Activated naive CD8-positive, alpha-beta T cell treated with anti-CD3 and anti-CD28 coated beads, Interleukin-2, amount 10 ng/mL, durations not matched to agents 7 days and 5 days (primary cell): ENCODE results near the gene DCUN1D2. TPM values are rescaled to one million over a fixed set of nuclear protein-coding genes. Genes with fewer than 3 reads are reported as not detected.

Experiments used
- ATAC-seq: fragments of 150-1000 bp; cut with Tn5 transposase; one replicate; pipeline ENCODE4 v1.10.0; 2021; ENCODE audit warnings: low read depth, moderate library complexity
- POLR2A ChIA-PET: fragments of 350-600 bp; sonication (Branson Sonifier 250); formaldehyde crosslinking; loops from one replicate; lab custom pipeline; 2021; ENCODE audit warnings: antibody characterized with exemption; lab: Charles Lee
- DNase-seq: peaks from one replicate; pipeline ENCODE4 v3.0.0; 2021
- H3K27ac Mint-ChIP-seq: one replicate; pipeline ENCODE4 v1.8.0; 2022; ENCODE audit warnings: mild to moderate bottlenecking, mixed read lengths
- H3K27me3 Mint-ChIP-seq: one replicate; pipeline ENCODE4 v1.8.0; 2022; ENCODE audit warnings: mild to moderate bottlenecking, moderate library complexity, mixed read lengths
- H3K36me3 Mint-ChIP-seq: one replicate; pipeline ENCODE4 v1.8.0; 2021; ENCODE audit warnings: mild to moderate bottlenecking, mixed read lengths
- H3K4me1 Mint-ChIP-seq: one replicate; pipeline ENCODE4 v1.8.0; 2021; ENCODE audit warnings: mixed read lengths
- H3K4me3 Mint-ChIP-seq: one replicate; pipeline ENCODE4 v1.8.0; 2022; ENCODE audit warnings: mild to moderate bottlenecking, moderate library complexity, mixed read lengths
- H3K9me3 Mint-ChIP-seq: one replicate; pipeline ENCODE4 v1.8.0; 2021; ENCODE audit warnings: mixed read lengths
- total RNA-seq, 2 experiments: library from RNA; stranded (reverse); gene quantifications; one replicate each; pipeline ENCODE4 v1.2.3, GENCODE V29; 2021

The DCUN1D2 gene
- total RNA-seq = 10 to 100 TPM; 25.4 to 26.3 TPM

DNA sequence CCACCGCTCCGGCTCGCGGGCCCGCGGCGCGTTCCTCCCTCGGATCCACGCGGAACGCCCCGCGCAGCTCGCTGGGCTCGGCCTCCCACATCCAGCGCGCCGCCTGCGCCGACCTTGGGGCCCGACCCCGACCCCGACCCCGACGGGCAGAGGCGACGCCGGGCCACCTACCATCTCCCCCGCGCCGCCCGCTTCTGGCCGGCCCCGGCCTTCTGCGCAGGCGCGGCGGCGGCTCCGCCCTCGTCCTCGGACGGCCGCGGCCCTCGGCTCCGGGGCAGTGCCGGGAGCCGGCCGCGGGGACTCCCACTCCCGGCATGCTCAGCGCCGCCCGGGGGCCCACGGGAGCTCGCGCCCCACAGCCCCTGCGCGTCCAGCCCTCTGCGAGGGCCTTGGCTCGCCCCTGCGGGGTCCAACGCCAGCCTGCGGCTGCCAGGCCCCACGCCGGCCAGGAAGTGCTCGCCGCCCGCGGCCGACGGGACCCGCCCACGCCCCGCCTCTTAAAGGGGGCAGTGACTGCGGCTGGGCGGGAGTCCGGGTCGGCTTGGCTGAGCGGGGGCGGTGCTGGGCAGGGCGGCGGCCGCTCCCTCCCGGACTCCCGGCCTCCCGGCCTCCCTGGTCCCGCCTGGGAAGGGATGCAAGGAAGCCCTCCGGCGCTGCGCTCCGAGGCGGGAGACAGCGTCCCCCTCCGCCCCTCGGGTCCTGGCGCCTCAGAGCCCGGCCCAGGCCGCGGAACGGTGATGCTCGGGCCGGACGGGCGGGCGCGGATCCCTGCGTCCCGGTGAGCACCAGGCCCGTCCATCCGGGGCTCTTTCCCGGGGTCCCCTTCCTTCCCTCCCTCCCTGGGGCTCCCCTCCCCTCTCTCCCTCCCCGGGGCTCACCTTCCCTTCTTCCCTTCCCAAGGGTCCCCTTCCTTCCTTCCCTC lies at the start of gene DCUN1D2:
Gene DCUN1D2, minus strand, starts transcription at position 216 of the 922 bp plus-strand sequence. Its CDS starts 42 bp downstream, at position 174.
- H3K4me1 Mint-ChIP-seq = peaks cover 44% of the 10 kb centered on the region

DNA sequence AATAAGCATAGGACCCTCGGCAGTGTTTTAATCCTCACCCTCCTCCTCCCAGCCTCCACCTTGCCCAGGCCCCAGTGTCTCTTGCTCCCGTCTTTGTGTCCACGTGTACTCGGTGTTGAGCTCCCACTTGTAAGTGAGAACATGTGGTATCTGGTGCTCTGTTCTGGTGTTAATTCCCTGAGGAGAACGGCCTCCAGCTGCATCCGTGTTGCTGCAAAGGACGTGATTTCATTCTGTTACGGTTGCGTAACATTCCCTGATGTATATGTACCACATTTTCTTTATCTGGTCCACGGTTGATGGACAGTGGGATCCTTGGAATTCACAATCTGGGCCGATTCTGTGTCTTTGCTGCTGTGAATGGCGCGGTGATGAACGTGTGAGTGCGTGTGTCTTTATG lies 49.3 kb upstream of the DCUN1D2 start:
- no peaks in the 10 kb centered on the region for H3K27me3 Mint-ChIP-seq
- H3K4me1 Mint-ChIP-seq = peaks cover 2% of the 10 kb centered on the region
- DNase-seq (no peak), ATAC-seq (no peak)
- no peak overlapping the region for H3K4me3 Mint-ChIP-seq
- peaks cover 7% of the 10 kb centered on the region for H3K9me3 Mint-ChIP-seq
- POLR2A ChIA-PET = no interaction called here
- peaks cover 26% of the 10 kb centered on the region for H3K36me3 Mint-ChIP-seq
- no peak overlapping the region for H3K27ac Mint-ChIP-seq

More for the DNA sequence above, at the start of gene DCUN1D2:
- DNase-seq = peak; percentile 89
- Mint-ChIP-seq H3K27ac (peak within 1 kb of the TSS; percentile 81), H3K36me3 (peaks cover 19% of the 10 kb centered on the region), H3K4me3 (peak within 1 kb of the TSS; percentile 85), H3K27me3 (no peaks in the 10 kb centered on the region), H3K9me3 (no peaks in the 10 kb centered on the region)
- POLR2A ChIA-PET = interaction anchor here (1.2 to 1.7 kb wide), 4 partner anchors 9 to 283 kb away, joined by 3 to 5 read pairs (median 4); no protein-coding TSS in a partner anchor
- peak; percentile 78 for ATAC-seq

DNA sequence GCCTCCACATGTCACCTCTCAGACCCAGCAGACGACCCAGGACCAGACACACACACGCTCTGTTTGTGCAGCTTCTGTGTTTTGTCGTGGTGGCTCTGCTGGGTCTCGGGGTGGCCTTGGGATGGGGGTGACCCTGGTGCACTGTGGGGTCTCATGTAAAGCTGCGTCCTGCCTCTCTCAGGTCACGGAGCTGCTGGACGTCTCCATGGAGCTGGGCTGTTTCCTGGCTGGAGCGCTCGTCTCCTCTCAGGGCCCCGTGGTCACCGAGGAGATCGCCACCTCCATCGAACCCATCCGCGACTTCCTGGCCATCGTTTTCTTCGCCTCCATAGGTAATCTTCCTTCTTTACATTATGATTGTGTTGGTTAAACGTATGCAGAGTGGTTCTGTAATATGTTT lies 48.7 kb upstream of the DCUN1D2 start:
- ATAC-seq (no peak), DNase-seq (no peak)
- Mint-ChIP-seq H3K4me1 (peaks cover 2% of the 10 kb centered on the region), H3K27me3 (no peaks in the 10 kb centered on the region), H3K27ac (no peak overlapping the region), H3K9me3 (peaks cover 7% of the 10 kb centered on the region), H3K36me3 (peaks cover 26% of the 10 kb centered on the region), H3K4me3 (no peak overlapping the region)
- POLR2A ChIA-PET = no interaction called here

DNA sequence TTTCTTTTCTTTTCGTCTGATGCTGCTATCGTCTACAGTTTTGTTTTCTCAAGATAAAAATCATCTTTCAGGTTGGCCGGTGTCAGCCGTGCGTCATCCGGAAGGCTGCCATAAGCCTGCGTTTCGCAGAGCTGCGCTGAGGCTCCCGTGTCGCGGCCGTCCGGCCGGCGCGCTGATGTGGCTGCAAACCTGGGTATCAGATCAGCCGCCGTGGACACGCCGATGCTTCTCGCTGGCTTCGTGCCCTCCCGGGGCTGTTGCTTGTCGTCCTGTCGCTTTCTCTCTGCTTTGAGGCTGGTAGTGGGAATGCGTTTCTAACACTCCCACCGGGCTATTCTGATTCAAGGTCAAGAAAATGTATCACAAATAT lies 48.2 kb upstream of the DCUN1D2 start:
- no peak overlapping the region for H3K27ac Mint-ChIP-seq
- peaks cover 2% of the 10 kb centered on the region for H3K4me1 Mint-ChIP-seq
- ATAC-seq (no peak), DNase-seq (no peak)
- POLR2A ChIA-PET = no interaction called here
- no peak overlapping the region for H3K4me3 Mint-ChIP-seq
- no peaks in the 10 kb centered on the region for H3K27me3 Mint-ChIP-seq
- peaks cover 7% of the 10 kb centered on the region for H3K9me3 Mint-ChIP-seq
- peaks cover 25% of the 10 kb centered on the region for H3K36me3 Mint-ChIP-seq

DNA sequence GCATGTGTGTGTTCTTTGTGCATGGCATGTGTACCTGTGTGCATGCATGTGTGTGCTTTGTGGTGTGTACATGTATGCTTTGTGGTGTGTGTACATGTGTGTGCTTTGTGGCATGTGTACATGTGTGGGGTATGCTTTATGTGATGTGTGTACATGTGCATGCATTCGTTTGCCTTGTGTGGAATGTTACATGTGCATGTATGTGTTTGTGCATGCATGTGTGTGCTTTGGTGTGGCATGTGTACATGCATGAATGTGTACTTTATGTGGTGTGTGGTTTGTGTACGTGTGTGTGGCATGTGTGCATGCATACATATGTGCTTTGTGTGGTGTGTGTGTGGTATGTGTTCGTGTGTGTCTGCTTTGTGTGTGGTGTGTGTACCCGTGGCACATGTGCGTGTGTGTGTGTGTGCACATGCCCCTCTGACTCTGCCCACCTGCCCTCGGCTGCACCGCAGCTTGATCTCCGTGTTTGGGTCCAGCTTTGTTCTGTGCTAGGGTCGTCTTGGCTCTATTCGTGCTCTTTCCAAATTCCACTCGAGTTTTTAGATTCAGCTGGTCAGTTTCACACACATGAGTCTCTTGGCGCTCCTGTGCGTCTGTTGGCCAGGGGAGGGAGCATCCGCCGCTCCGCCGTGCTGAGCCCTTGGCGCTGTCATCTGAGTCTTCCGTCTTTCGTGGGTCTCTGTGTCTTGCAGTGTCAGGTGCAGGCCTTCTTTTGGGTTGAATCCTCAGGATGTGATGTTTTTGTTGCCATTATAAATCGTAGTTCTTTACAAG lies 47.6 kb upstream of the DCUN1D2 start:
- Mint-ChIP-seq H3K4me1 (no peaks in the 10 kb centered on the region), H3K36me3 (peaks cover 22% of the 10 kb centered on the region), H3K4me3 (no peak overlapping the region), H3K27me3 (no peaks in the 10 kb centered on the region), H3K9me3 (peaks cover 7% of the 10 kb centered on the region), H3K27ac (no peak overlapping the region)
- POLR2A ChIA-PET = no interaction called here
- ATAC-seq (no peak), DNase-seq (no peak)

DNA sequence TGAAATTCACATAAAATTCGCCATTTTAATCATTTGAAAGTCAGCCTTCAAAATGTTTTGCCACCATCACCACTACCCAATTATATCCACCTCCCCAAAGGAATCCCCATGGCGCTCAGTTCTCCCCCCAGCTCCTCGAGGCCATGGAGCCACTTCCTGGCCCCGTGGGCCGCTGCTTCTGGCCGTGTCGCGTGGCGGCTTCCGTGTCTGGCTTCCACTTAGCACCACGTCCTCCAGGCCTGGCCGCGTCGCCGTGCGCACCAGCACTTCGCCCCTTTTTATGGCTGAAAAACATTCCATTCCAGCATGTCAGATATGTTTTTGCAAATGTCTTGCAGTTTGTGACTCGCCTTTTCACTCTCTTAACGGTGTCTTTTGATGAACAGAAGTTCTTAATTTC lies 46.7 kb upstream of the DCUN1D2 start:
- H3K9me3 Mint-ChIP-seq = peaks cover 7% of the 10 kb centered on the region

DNA sequence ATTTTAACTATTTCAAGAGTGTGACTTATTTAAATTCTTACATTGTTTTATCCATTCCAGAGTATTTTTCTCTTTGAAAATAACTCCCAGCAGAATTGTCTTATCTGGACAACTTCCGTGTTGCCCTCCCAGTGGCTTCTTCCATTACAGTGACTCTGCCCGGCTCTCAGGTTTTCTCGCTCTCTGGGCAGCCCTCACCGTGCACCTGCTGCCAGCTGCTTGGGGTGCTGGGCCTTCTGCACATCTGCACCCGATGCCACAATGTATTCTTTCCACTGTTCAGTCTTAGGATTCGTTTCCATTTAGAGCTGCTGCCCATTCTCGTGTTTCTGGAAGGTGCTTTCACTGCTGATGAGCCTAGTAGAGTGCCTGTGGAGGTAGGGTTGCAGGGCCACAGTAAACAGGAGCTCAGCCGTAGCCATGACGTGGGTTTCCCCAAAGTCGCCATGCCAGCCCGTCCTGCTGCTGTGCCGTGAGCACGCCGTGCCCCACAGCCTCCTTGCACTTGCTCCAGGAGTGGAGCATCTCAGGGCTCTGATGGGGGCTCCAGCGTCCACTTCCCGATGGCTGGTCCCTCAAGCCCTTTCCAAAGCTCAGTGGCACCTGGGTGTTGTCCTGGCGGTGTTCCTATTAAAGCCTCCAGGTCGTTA lies 46.1 kb upstream of the DCUN1D2 start:
- no peak overlapping the region for H3K27ac Mint-ChIP-seq
- H3K4me3 Mint-ChIP-seq = no peak overlapping the region

More for the DNA sequence above, 46.7 kb upstream of the DCUN1D2 start:
- no peak for ATAC-seq
- H3K4me1 Mint-ChIP-seq = no peaks in the 10 kb centered on the region
- no peak overlapping the region for H3K27ac Mint-ChIP-seq
- POLR2A ChIA-PET = no interaction called here
- H3K4me3 Mint-ChIP-seq = no peak overlapping the region
- H3K36me3 Mint-ChIP-seq = peaks cover 20% of the 10 kb centered on the region
- no peak for DNase-seq
- no peaks in the 10 kb centered on the region for H3K27me3 Mint-ChIP-seq

DNA sequence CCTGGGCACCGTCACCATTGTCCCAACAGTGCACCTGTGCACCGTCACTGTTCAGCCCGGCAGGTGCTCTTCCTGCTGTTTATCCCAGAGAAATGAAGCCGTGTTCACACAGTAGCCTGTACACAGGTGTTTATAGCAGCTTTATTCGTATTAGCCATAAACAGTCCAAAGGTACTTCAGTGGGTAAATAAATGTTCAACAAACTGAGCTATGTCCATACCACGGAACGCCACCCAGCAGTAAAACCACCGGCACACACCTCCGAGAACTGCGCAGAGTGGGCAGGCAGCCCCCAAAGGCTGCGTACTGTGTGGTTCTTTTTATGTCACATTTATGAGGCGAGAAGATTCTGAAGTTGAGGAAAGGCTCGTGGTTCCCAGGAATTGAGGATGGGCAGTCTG lies 44.9 kb upstream of the DCUN1D2 start:
- peaks cover 10% of the 10 kb centered on the region for H3K36me3 Mint-ChIP-seq
- H3K4me3 Mint-ChIP-seq = no peak overlapping the region
- H3K4me1 Mint-ChIP-seq = no peaks in the 10 kb centered on the region
- DNase-seq (no peak), ATAC-seq (no peak)
- no peaks in the 10 kb centered on the region for H3K27me3 Mint-ChIP-seq
- no peak overlapping the region for H3K27ac Mint-ChIP-seq
- no peaks in the 10 kb centered on the region for H3K9me3 Mint-ChIP-seq
- POLR2A ChIA-PET = no interaction called here

More for the DNA sequence above, 46.1 kb upstream of the DCUN1D2 start:
- Mint-ChIP-seq H3K9me3 (peaks cover 7% of the 10 kb centered on the region), H3K27me3 (no peaks in the 10 kb centered on the region), H3K36me3 (peaks cover 20% of the 10 kb centered on the region), H3K4me1 (no peaks in the 10 kb centered on the region)
- POLR2A ChIA-PET = no interaction called here
- ATAC-seq = no peak
- no peak for DNase-seq

DNA sequence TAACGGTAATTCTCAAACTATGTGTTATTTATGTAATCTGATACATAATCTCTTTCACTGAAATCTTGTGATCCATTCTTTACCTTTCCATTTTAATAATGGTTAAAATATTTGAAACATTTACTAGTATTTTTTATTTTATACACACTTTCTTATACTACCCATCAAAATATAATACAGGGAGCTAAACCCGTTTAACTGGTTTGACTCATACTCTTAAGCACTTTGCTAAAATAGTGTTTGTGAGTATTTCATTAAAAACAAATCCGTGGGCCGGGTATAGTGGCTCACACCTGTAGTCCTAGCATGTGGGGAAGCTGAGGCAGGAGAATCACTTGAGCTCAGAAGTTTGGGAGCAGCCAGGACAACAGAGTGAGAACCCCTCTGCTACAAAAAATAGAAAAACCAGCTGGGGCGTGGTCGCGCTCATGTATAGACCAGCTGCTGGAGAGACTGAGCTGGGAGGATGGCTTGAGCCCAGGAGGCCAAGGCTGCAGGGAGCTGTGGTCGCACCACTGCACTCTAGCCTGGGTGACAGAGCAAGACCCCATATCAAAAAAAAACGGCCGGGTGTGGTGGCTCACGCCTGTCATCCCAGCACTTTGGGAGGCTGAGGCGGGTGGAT lies 43.8 kb upstream of the DCUN1D2 start:
- ATAC-seq (no peak), DNase-seq (no peak)
- H3K4me1 Mint-ChIP-seq = no peaks in the 10 kb centered on the region
- H3K9me3 Mint-ChIP-seq = no peaks in the 10 kb centered on the region
- POLR2A ChIA-PET = no interaction called here
- no peak overlapping the region for H3K27ac Mint-ChIP-seq
- peaks cover 4% of the 10 kb centered on the region for H3K36me3 Mint-ChIP-seq
- no peak overlapping the region for H3K4me3 Mint-ChIP-seq
- no peaks in the 10 kb centered on the region for H3K27me3 Mint-ChIP-seq

DNA sequence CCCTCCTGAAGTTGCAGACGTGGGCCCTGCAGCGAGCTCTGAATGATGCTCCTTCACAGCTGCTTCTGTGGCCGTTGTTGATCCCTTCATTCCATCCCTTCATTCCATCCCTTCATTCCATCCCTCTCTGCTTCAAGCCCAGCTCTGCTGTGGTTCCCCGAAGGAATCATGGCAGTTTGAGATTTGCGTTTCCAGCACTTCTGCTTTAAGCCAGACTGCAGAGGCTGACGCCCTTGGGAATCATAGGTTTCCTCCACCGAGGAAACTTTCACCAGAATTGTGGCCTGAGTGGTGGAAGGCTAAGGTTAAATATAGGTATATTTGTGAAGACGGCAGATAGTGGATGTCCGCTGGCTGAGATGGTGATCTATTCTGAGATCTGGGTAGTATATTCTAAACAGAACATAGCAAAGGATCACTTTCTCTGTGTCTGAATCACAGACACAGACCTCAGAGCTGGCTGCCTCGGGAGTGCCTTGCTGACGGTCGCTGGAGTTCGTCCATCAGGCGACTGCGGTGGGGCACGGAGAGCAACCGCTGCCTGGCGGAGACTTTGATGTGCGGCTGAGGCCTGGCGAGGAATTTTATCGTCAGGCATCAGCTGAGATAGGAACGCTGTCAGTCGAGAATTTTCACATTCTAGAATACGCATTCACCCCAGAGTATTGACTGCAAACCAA lies 42.8 kb upstream of the DCUN1D2 start:
- Mint-ChIP-seq H3K4me1 (no peaks in the 10 kb centered on the region), H3K27ac (no peak overlapping the region)
- POLR2A ChIA-PET = interaction anchor here (0.6 kb wide), 1 partner anchor 14 kb away, joined by 4 read pairs; no protein-coding TSS in a partner anchor

DNA sequence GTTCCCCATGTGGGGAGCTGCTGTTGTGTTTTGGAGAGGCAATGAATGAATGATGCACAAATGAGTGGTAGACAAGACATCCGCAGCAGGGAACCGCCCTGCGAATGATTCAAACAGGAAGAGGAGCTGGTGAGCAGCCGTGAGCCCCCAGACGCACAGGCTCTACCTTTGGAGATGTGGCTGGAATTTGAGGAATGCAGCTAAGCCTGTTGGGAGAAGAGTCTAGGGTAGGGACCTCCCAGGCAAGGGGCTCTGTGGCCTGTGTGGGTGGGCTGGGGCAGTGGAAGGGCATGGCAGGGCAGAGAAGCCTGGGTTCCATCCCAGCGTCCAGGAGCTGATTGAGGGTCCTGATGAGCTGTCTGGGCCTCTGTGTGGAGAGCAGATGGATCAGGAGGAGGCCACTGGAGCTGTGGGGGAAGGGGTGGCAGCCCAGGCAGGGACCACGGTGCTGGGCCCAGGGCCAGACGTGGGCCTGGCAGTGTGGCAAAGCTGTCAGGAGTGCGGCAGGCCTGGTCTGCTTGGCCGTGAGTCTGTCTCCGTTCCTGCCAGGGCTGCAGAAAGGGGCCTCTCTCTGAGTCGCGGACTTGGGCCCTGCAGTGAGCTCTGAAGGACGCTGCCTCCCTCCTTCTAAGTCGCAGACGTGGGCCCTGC lies 41.8 kb upstream of the DCUN1D2 start:
- POLR2A ChIA-PET = no interaction called here
- Mint-ChIP-seq H3K9me3 (no peaks in the 10 kb centered on the region), H3K4me1 (no peaks in the 10 kb centered on the region), H3K27me3 (no peaks in the 10 kb centered on the region), H3K27ac (no peak overlapping the region), H3K36me3 (no peaks in the 10 kb centered on the region), H3K4me3 (no peak overlapping the region)
- ATAC-seq (no peak), DNase-seq (no peak)

More for the DNA sequence above, 42.8 kb upstream of the DCUN1D2 start:
- no peaks in the 10 kb centered on the region for H3K9me3 Mint-ChIP-seq
- no peak for ATAC-seq
- no peaks in the 10 kb centered on the region for H3K27me3 Mint-ChIP-seq
- DNase-seq = no peak
- peaks cover 4% of the 10 kb centered on the region for H3K36me3 Mint-ChIP-seq
- H3K4me3 Mint-ChIP-seq = no peak overlapping the region
